AG04449 (cell line): ENCODE measurements around the gene CES2.

ENCODE experiments used
- CTCF ChIA-PET: fragments of 350-600 bp; formaldehyde crosslinking; extraction: SDS; loops from one replicate; lab custom pipeline; 2021; ENCODE audit warnings: antibody characterized with exemption; lab: Yijun Ruan, JAX
- POLR2A ChIA-PET: fragments of 400-600, 350-600 bp; formaldehyde crosslinking; extraction: SDS; loops from one replicate; lab custom pipeline; 2020; ENCODE audit warnings: antibody characterized with exemption, inconsistent platforms; lab: Yijun Ruan, JAX
- DNase-seq: peaks from one replicate; pipeline ENCODE4 v3.0.0-alpha.2; 2010; ENCODE audit warnings: low read depth, low spot score
- H3K4me3 ChIP-seq: 2 replicates; pipeline ENCODE4 v1.5.1; 2011; ENCODE audit warnings: low read depth, mild to moderate bottlenecking, control low read depth, low read length
- TF ChIP-seq, protein P1 (sequence below): IDR thresholded peaks from one replicate; pipeline ENCODE4 v1.5.1; 2011; ENCODE audit warnings: mild to moderate bottlenecking, moderate library complexity, low read length, control low read depth, inconsistent platforms; ENCODE audit not compliant: insufficient read depth; ENCODE audit errors: missing control alignments

The CES2 gene

DNA sequence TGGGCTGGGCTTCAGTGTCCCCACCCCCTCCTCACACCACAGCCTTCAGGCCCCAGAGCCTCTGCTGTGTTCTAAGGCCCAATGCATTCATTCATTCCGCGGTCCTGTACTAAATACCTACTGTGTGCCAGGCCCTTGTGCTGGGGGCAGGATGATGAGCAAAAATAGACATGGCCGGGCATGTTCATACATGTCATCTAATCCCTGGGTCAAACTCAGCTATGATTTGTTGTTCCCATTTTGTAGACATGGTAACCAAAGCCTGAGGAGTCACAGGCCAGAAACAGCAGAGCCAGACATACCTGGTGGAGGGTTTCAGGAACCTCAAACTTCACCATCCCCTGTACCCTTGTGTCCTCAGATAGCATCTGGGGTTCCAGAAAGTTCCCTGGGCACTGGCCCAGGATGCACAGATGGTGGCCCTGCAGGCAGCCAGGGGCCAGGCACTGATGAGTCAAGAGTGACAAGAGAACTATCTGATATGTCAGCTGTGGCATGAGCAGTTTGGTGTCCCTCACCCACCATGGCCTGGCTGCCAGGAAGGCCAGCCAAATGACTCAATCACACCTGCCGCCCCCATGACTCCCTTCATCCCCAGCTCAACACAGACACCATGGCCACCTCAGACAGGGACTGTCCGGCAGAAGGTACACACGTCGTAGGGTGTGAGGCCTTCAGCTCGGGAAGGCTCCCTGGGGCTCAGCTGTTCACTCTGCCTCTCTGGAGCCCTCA is 7.2 kb upstream of the CES2 start:
- DNase-seq, result no peak
- POLR2A ChIA-PET, result interaction anchor here (1.0 kb wide), 1 partner anchor 30 kb away, joined by 3 read pairs; no protein-coding TSS in a partner anchor
- TF ChIP-seq, protein P1, sequence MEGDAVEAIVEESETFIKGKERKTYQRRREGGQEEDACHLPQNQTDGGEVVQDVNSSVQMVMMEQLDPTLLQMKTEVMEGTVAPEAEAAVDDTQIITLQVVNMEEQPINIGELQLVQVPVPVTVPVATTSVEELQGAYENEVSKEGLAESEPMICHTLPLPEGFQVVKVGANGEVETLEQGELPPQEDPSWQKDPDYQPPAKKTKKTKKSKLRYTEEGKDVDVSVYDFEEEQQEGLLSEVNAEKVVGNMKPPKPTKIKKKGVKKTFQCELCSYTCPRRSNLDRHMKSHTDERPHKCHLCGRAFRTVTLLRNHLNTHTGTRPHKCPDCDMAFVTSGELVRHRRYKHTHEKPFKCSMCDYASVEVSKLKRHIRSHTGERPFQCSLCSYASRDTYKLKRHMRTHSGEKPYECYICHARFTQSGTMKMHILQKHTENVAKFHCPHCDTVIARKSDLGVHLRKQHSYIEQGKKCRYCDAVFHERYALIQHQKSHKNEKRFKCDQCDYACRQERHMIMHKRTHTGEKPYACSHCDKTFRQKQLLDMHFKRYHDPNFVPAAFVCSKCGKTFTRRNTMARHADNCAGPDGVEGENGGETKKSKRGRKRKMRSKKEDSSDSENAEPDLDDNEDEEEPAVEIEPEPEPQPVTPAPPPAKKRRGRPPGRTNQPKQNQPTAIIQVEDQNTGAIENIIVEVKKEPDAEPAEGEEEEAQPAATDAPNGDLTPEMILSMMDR, result no peak

DNA sequence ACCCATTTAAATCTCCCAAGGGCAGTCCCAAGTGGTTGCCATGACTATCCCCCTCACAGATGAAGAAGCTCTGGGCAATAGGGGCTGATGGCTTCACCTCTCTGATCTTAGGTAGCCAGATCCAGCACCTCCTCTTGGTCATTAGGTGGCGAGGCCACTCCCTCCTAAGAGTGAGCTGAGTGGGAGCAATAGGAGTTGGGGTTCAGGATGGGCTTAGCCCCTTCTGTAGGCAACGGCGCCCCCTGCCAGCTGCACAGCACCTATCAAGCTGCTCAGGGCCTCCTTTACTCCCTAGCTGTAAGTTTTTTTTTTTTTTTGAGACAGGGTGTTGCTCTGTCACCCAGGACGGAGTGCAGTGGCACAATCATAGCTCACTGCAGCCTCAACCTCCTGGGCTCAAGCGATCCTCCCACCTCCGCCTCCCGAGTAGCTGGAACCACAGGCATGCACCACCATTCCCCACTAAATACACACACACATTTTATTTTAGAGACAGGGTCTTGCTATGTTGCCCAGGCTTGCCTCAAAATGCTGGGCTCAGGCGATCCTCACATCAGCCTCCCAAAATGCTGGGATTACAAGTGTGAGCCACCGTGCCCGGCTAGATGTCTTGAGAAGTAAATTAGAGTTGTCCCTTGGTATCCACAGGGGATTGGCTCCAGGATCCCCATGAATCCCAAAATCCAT is 6.5 kb upstream of the CES2 start:
- H3K4me3 ChIP-seq, result no peak overlapping the region
- TF ChIP-seq, protein P1, result peak; percentile 37
- DNase-seq, result no peak
- ChIA-PET CTCF (interaction anchor here (1.0 to 15.4 kb wide), 5 partner anchors 14 to 172 kb away, joined by 3 to 350 read pairs (median 3); no protein-coding TSS in a partner anchor), POLR2A (interaction anchor here (0.9 to 1.0 kb wide), 2 partner anchors 30 to 34 kb away, joined by 3 to 4 read pairs; no protein-coding TSS in a partner anchor)

More for the DNA sequence above, 7.2 kb upstream of the CES2 start:
- H3K4me3 ChIP-seq, result no peak overlapping the region
- CTCF ChIA-PET, result interaction anchor here (1.0 to 15.4 kb wide), 7 partner anchors 10 to 173 kb away, joined by 3 to 350 read pairs (median 3); partner anchors contain the start of gene CDH16

DNA sequence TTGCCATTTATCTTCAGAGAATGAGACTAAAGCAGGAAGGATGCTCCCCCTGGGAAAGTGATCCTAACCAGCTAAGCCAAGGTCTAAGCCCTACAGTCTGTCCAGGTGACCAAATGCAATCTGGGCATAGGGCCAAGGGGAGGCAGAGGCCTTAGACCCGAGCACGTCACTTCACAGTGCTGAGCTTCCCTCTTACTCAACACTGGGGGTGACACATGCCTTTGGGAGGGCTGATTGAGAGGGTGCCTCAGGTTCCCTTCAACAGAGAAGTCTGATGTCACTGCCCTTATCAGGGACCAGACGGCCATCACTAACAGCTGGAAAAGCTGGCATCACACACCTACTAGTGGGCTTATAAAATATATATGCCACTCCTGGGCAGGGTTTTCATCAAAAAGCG is 5.1 kb upstream of the CES2 start:
- ChIA-PET CTCF (interaction anchor here (1.0 to 2.8 kb wide), 3 partner anchors 21 to 36 kb away, joined by 4 to 24 read pairs (median 4); no protein-coding TSS in a partner anchor), POLR2A (interaction anchor here (1.8 kb wide), 1 partner anchor 15 kb away, joined by 4 read pairs; no protein-coding TSS in a partner anchor)
- TF ChIP-seq, protein P1, result no peak
- DNase-seq, result no peak
- H3K4me3 ChIP-seq, result no peak overlapping the region

DNA sequence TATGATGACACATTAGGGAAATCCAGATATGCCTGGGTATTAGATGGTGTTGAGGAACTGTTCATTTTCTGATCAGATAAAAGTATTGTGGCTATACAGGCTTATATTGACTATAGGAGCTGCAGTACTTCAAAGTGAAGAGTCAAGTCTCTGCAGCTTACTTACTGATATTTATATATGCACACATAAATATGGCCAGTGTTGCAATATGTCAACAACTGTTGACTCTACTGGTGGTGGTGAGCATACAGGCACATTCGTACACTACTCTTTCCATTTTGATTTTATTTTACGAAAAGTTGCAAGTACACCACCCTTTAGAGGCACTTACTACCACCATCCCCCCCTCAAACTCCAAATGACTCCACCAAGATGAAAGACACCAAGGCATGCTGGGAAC is 3.7 kb upstream of the CES2 start:
- DNase-seq, result no peak
- TF ChIP-seq, protein P1, result no peak
- no peak overlapping the region for H3K4me3 ChIP-seq
- ChIA-PET CTCF (interaction anchor here (1.1 to 2.8 kb wide), 3 partner anchors 37 to 254 kb away, joined by 3 to 24 read pairs (median 3); partner anchors contain the start of gene NAE1), POLR2A (interaction anchor here (1.8 kb wide), 1 partner anchor 14 kb away, joined by 4 read pairs; no protein-coding TSS in a partner anchor)

DNA sequence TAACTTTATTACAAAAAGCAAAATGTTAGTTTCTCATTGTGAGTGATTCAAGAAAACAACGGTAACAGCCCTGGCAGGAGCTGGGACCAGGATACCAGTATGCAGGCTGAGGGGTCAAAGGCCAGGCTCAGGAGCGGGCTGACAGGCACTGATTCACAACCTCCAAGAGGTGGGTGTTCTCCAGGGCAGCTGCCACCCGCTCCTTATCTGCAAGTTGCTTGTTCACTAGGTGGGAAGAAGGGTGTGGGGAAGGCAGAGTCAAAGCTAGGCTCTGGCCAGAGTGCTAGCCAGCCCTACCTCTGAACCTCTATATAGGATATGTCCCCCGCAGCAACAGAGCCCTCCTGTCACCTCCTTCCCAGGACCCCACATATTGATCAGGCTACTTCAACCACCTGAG is 3.2 kb upstream of the CES2 start:
- TF ChIP-seq, protein P1, result no peak
- POLR2A ChIA-PET, result interaction anchor here (1.8 kb wide), 1 partner anchor 13 kb away, joined by 4 read pairs; no protein-coding TSS in a partner anchor
- CTCF ChIA-PET, result interaction anchor here (1.1 to 2.8 kb wide), 3 partner anchors 38 to 253 kb away, joined by 3 to 24 read pairs (median 3); partner anchors contain the start of gene NAE1
- no peak for DNase-seq
- no peak overlapping the region for H3K4me3 ChIP-seq
